Measurements from ENCODE around the gene FGR.
"Not testable (repeated sequence)": the region's sequence is repeated elsewhere in the genome, so short reads cannot be mapped to it uniquely, and the experiment has no call there.

The FGR gene

DNA sequence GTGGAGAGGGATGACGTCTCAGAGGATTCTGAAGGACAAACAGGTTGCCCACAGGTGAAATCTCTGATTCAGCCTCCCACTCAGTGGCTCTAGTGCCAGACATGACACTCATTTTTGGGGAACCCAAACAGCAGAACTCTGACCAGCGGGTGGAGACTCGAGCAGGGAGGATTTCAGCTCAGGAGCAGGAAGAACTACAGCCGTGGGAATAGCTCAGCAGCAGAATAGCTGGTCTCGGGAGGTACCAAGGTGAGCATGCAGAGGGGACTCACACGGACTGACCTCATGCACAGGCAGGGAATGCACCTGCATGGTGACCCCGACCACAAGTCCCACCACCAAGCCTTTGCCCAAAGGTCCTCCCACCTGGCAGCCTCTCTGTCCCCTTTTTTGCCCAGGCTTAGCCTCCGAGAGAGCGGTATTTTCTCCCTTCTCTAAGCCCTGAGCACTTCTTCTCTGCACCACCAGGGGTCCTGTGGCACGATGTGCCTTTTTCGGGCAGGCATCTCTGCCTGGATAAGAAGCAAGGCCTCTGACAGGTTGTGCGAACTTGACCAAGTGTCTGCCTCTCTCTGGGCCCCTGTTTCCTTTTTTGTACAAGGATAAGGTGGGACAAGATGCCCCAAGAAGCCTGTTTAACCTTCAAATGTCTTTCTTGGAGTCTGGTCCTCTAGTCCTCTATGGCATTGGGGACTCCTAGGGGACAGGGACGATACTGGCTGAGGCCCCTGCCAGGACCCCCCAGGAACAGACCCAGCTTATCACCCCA, 8.8 kb upstream of the FGR start (continued):
- TF ChIP-seq, protein P1, sequence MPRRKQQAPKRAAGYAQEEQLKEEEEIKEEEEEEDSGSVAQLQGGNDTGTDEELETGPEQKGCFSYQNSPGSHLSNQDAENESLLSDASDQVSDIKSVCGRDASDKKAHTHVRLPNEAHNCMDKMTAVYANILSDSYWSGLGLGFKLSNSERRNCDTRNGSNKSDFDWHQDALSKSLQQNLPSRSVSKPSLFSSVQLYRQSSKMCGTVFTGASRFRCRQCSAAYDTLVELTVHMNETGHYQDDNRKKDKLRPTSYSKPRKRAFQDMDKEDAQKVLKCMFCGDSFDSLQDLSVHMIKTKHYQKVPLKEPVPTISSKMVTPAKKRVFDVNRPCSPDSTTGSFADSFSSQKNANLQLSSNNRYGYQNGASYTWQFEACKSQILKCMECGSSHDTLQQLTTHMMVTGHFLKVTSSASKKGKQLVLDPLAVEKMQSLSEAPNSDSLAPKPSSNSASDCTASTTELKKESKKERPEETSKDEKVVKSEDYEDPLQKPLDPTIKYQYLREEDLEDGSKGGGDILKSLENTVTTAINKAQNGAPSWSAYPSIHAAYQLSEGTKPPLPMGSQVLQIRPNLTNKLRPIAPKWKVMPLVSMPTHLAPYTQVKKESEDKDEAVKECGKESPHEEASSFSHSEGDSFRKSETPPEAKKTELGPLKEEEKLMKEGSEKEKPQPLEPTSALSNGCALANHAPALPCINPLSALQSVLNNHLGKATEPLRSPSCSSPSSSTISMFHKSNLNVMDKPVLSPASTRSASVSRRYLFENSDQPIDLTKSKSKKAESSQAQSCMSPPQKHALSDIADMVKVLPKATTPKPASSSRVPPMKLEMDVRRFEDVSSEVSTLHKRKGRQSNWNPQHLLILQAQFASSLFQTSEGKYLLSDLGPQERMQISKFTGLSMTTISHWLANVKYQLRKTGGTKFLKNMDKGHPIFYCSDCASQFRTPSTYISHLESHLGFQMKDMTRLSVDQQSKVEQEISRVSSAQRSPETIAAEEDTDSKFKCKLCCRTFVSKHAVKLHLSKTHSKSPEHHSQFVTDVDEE (CRISPR knock-in tag; IDR thresholded peaks at IDR 0.05): no peak
- no peak for TF ChIP-seq ZFP30 (CRISPR knock-in tag; IDR thresholded peaks at IDR 0.05)
- TF ChIP-seq, protein P2, sequence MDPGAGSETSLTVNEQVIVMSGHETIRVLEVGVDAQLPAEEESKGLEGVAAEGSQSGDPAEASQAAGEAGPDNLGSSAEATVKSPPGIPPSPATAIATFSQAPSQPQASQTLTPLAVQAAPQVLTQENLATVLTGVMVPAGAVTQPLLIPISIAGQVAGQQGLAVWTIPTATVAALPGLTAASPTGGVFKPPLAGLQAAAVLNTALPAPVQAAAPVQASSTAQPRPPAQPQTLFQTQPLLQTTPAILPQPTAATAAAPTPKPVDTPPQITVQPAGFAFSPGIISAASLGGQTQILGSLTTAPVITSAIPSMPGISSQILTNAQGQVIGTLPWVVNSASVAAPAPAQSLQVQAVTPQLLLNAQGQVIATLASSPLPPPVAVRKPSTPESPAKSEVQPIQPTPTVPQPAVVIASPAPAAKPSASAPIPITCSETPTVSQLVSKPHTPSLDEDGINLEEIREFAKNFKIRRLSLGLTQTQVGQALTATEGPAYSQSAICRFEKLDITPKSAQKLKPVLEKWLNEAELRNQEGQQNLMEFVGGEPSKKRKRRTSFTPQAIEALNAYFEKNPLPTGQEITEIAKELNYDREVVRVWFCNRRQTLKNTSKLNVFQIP (CRISPR knock-in tag; IDR thresholded peaks at IDR 0.05; ENCODE audit: borderline replicate concordance, low read depth): no peak
- no peak for TF ChIP-seq TCF4 (CRISPR knock-in tag; IDR thresholded peaks at IDR 0.05; ENCODE audit: borderline replicate concordance)
- TF ChIP-seq, protein P3, sequence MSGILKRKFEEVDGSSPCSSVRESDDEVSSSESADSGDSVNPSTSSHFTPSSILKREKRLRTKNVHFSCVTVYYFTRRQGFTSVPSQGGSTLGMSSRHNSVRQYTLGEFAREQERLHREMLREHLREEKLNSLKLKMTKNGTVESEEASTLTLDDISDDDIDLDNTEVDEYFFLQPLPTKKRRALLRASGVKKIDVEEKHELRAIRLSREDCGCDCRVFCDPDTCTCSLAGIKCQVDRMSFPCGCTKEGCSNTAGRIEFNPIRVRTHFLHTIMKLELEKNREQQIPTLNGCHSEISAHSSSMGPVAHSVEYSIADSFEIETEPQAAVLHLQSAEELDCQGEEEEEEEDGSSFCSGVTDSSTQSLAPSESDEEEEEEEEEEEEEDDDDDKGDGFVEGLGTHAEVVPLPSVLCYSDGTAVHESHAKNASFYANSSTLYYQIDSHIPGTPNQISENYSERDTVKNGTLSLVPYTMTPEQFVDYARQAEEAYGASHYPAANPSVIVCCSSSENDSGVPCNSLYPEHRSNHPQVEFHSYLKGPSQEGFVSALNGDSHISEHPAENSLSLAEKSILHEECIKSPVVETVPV (CRISPR knock-in tag; IDR thresholded peaks at IDR 0.05): no peak
- no peak for TF ChIP-seq PPARA (CRISPR knock-in tag; IDR thresholded peaks at IDR 0.05; ENCODE audit: borderline replicate concordance)
- no peak for TF ChIP-seq ZNF70 (CRISPR knock-in tag; IDR thresholded peaks at IDR 0.05)
- no peak for TF ChIP-seq ZC3H10 (CRISPR knock-in tag; IDR thresholded peaks at IDR 0.05)
- TF ChIP-seq ARNTL (CRISPR knock-in tag; IDR thresholded peaks at IDR 0.05; ENCODE audit: borderline replicate concordance, low read depth): no peak

DNA sequence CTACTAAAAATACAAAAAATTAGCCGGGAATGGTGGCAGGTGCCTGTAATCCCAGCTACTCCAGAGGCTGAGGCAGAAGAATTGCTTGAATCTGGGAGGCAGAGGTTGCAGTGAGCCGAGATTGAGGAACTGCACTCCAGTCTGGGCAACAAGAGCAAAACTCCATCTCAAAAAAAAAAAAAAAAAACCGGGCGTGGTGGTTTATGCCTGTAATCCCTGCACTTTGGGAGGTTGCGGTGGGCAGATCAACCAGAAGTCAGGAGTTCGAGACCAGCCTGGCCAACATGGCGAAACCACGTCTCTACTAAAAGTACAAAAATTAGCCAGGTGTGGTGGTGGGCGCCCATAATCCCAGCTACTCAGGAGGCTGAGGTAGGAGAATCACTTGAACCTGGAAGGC, 5.5 kb upstream of the FGR start:
- ATAC-seq: not testable (repeated sequence)

DNA sequence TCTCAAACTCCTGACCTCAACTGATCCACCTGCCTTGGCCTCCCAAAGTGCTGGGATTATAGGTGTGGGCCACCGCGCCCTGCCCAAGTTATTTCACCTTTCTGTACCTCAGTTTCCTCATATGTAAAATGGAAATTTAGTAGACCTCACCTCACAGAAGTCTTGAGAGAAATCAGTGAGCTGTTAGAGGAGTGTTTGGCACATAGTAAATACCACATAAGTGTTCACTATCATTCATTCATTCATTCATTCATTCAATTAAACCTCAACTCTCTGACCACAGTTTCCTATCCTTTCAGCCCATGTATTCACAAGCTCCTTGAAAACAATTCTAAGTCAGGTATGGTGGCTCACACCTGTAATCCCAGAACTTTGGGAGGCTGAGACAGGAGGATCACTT, 3.8 kb upstream of the FGR start:
- ATAC-seq: no peak

DNA sequence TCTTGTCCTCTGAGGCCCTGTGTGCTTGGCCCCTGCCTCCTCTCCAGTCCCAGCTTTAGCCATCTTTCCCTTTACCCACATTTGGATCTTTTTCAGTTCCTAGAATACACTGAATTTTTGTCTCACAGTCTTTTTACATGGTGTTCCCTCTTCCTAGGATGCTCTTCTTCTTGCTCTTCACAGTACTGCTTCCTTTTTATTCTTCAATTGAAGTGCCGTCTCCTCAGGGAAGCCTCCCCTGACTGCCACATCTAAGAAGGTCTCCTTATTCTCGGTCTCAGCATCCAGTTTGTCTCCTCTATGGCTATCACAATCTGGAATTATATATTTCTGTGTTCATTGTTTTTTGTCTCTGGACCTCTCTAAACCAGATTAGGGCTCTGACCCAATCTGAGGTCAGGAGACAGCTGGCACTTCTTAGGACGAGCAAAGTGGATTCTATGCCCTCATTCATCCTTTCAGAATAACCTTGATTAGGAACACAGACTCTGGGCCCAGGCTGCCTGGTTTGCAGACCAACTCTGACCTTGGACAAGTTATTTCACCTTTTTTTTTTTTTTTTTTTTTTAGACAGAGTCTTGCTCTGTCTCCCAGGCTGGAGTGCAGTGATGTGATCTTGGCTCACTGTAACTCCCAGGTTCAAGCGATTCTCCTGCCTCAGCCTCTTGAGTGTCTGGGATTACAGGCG, 3.2 kb upstream of the FGR start:
- no peak for ATAC-seq
- TF ChIP-seq ISL1 (CRISPR knock-in tag; IDR thresholded peaks at IDR 0.05) (no peak), OSR1 (CRISPR knock-in tag; IDR thresholded peaks at IDR 0.05) (no peak), SNAI2 (CRISPR knock-in tag; IDR thresholded peaks at IDR 0.05) (no peak), PPARA (CRISPR knock-in tag; IDR thresholded peaks at IDR 0.05; ENCODE audit: borderline replicate concordance) (no peak), ARNTL (CRISPR knock-in tag; IDR thresholded peaks at IDR 0.05; ENCODE audit: borderline replicate concordance, low read depth) (no peak)
- TF ChIP-seq, protein P2 (CRISPR knock-in tag; IDR thresholded peaks at IDR 0.05; ENCODE audit: borderline replicate concordance, low read depth): no peak

More for the DNA sequence above, 3.8 kb upstream of the FGR start:
- TF ChIP-seq ZC3H10 (CRISPR knock-in tag; IDR thresholded peaks at IDR 0.05) (no peak), ARNTL (CRISPR knock-in tag; IDR thresholded peaks at IDR 0.05; ENCODE audit: borderline replicate concordance, low read depth) (no peak), BACH2 (CRISPR knock-in tag; IDR thresholded peaks at IDR 0.05; ENCODE audit: borderline replicate concordance) (no peak), TCF4 (CRISPR knock-in tag; IDR thresholded peaks at IDR 0.05; ENCODE audit: borderline replicate concordance) (no peak), ZNF565 (CRISPR knock-in tag; conservative IDR thresholded peaks at IDR 0.05; ENCODE audit: low read depth) (no peak), TOX (CRISPR knock-in tag; IDR thresholded peaks at IDR 0.05; ENCODE audit: borderline replicate concordance) (no peak), CSDC2 (CRISPR knock-in tag; IDR thresholded peaks at IDR 0.05) (no peak), PPARA (CRISPR knock-in tag; IDR thresholded peaks at IDR 0.05; ENCODE audit: borderline replicate concordance) (no peak), ZNF8 (CRISPR knock-in tag; IDR thresholded peaks at IDR 0.05) (no peak), GLIS3 (CRISPR knock-in tag; IDR thresholded peaks at IDR 0.05) (no peak), ZFP30 (CRISPR knock-in tag; IDR thresholded peaks at IDR 0.05) (no peak), ISL1 (CRISPR knock-in tag; IDR thresholded peaks at IDR 0.05) (no peak)
- TF ChIP-seq, protein P3 (CRISPR knock-in tag; IDR thresholded peaks at IDR 0.05): no peak
